Choroid plexus epithelial cell (primary cell): Measurements from ENCODE around the gene ANGPTL2.

Experiments used
- DNase-seq: peaks from one replicate; pipeline ENCODE4 v3.0.0-alpha.2; 2010; ENCODE audit warnings: low read depth
- H3K4me3 ChIP-seq: 2 replicates; pipeline ENCODE4 v1.5.1; 2011; ENCODE audit warnings: low read depth, mild to moderate bottlenecking, control low read depth, low read length, moderate library complexity
- TF ChIP-seq, protein P1 (sequence below): conservative IDR thresholded peaks from 2 replicates; pipeline ENCODE4 v1.5.1; 2011; ENCODE audit warnings: low read depth, mild to moderate bottlenecking, control low read depth, inconsistent platforms, low read length, moderate library complexity

ANGPTL2 gene

DNA sequence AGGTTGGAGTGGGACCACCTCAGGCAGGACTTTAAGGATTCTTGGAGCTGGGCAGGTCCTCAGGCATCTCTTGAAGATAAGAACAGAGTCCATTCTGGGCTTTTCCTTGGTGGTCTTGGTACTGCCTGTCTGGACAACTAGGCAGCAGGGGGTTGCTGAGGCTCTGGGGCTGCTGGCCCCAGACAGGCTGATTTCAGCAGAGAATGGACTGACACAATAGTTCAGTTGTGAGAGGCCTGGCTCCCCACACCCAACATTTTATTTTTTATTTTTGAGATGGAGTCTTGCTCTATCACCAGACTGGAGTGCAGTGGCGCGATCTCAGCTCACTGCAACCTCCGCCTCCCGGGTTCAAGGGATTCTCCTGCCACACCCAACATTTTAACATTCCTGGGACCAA, 4.6 kb downstream of the ANGPTL2 start:
- DNase-seq = no peak
- no peak overlapping the region for H3K4me3 ChIP-seq
- TF ChIP-seq, protein P1, sequence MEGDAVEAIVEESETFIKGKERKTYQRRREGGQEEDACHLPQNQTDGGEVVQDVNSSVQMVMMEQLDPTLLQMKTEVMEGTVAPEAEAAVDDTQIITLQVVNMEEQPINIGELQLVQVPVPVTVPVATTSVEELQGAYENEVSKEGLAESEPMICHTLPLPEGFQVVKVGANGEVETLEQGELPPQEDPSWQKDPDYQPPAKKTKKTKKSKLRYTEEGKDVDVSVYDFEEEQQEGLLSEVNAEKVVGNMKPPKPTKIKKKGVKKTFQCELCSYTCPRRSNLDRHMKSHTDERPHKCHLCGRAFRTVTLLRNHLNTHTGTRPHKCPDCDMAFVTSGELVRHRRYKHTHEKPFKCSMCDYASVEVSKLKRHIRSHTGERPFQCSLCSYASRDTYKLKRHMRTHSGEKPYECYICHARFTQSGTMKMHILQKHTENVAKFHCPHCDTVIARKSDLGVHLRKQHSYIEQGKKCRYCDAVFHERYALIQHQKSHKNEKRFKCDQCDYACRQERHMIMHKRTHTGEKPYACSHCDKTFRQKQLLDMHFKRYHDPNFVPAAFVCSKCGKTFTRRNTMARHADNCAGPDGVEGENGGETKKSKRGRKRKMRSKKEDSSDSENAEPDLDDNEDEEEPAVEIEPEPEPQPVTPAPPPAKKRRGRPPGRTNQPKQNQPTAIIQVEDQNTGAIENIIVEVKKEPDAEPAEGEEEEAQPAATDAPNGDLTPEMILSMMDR = no peak

DNA sequence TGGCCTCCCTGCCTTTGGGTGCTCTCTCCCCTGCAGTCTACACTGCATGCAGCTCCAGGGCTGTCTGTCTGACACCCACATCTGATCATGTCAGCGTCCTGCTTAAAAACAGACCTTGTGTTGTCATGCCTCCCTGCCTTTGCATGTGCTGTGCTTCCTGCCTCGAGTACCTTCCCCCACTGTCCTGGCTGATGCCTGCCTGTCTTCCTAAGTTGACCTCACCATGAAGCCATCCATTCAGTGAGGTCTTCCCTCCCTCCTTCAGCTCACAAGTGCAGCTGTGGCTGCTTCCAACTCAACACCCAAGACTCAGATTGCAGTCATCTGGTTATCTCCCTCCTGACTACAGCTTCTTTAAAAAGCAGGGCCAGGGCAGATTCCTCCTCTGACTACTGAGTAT, 5.5 kb downstream of the ANGPTL2 start:
- TF ChIP-seq, protein P1 = no peak
- H3K4me3 ChIP-seq = no peak overlapping the region
- no peak for DNase-seq

DNA sequence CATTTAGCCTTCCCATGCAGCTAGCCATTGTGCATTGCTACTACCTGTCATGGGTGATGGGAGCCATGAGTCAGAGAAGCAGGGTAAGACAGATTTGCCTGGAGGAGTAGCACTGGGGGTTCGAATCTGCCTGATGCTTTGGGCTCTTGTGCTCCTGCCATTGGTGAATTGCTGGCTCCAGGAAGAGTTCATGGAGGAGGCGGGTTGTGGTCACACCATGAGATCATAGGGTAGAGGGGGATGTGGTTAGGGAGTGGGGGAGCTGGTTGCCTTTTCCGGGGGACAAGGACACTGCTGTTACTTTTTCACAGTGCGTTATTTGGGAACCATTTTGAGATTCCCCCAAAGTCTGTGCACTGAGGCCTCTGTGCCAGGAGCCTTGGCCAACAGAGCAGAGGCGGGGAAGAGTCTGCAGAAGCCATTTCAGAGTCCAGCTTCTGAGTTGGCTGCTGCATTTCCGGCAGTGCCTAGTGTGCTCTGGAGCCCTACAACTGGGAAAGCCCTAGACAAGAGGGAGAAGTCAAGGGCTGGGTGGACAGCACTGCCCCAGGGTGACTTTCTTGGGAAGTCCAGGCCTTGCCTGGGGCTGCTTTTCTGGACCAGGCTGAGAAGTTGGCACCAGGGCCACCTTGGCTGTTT, 6.2 kb downstream of the ANGPTL2 start:
- no peak overlapping the region for H3K4me3 ChIP-seq
- no peak for DNase-seq
- TF ChIP-seq, protein P1 = no peak

DNA sequence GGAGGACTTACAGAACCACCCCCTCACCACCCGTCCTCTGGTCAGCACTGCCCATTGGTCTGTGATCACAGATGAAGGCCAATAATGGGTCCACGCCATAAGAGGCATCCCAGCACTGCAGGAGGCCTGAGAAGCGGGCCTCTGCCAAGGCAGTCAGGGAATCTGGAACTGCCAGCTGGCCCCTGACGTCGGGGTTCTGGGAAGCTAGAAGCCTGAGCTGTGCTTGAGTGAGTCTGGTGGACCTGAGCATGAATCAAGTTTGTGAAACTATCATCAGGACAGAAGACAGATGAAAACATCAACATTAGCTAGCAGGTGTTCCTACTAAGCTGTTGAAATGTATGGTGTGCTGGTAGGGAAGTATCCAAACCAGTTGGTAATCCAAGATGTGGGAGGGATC, 7.8 kb downstream of the ANGPTL2 start:
- TF ChIP-seq, protein P1 = no peak
- H3K4me3 ChIP-seq = no peak overlapping the region
- no peak for DNase-seq

DNA sequence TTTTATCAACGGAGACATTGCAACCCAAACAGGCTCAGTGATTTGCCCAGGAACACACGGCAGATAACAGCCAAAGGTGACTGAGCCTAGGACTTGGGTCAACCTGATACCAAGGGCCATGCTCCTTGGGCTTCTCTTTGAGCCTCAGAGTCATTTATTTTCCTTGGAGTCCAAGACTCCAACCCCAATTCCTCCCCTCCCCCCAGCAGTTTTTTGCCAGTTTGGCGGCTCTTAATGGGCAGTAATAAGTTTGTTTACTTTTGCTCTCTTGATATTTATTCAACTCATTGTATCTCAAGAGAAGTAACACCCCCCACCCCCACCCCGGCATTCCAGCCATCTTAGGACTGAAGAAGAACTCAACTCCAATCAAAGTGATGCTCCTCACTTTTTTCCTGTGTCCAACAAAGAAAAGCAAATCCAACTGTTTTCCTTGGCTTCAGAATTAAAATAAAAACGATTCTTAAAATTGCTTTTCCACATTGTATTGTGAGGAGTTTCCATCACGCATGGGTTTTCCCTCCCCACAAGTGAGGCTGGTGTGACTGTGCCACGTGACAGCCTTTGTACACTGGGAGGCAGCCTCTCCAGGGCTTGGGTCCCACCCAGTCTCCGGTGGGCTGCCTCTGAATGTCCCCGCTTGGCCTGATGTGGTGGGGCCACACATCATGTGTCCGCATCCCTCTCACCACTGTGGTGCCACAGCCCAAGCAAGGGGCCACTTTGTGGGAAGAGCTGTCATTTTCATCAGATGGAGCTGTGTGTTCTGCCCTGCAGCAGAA, 9.1 kb downstream of the ANGPTL2 start:
- TF ChIP-seq, protein P1 = no peak
- no peak for DNase-seq
- no peak overlapping the region for H3K4me3 ChIP-seq

DNA sequence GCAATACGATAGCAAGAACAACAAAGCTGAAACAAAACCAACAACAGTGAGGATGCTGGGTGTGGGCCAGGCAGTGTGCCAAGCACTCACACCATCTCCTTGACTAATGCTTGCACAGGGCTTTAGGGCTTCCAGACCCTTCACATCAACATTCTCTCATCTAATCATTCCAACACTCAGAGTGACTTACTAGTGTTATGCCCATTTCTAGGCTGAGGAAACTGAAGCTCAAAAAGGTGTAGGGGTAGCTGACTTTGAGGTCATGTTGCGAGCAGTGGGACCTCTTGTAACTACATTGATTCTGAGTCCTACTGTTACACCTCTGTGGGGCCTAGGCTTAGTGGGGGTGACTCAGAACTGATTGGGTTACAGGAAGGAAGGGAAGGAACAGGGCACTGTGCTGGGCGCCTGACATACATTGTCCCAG, 9.7 kb downstream of the ANGPTL2 start:
- no peak overlapping the region for H3K4me3 ChIP-seq
- TF ChIP-seq, protein P1 = no peak
- DNase-seq = no peak
